Left lung (tissue), 10 donors: ENCODE data around the gene DPP8. TPM values are rescaled to one million over a fixed set of nuclear protein-coding genes. Genes with fewer than 3 reads are reported as not detected.

Experiments
- ATAC-seq: fragments of 200-7000 bp; cut with Tn5 transposase; one replicate; pipeline ENCODE4 v1.9.1; 2020; ENCODE audit warnings: moderate library complexity
- DNase-seq, 4 donors: peaks; one replicate each; pipeline ENCODE4 v3.0.0-alpha.2; 2013 to 2020
- H3K27ac ChIP-seq, 2 donors: fragments of 200-600 bp; sonication (generic) in 1 of 2; one replicate each; pipeline versions ENCODE4 v1.5.0 to v1.8.0; 2020 to 2021
- H3K27me3 ChIP-seq, 2 donors: fragments of 200-600 bp; sonication (generic) in 1 of 2; one replicate each; pipeline versions ENCODE4 v1.5.0 to v1.8.0; 2020 to 2021
- H3K36me3 ChIP-seq, 2 donors: fragments of 200-600 bp; sonication (generic) in 1 of 2; one replicate each; pipeline versions ENCODE4 v1.5.0 to v1.8.0; 2020 to 2021
- H3K4me1 ChIP-seq, 2 donors: fragments of 200-600 bp; one replicate each; pipeline ENCODE4 v1.8.0; 2021
- H3K4me3 ChIP-seq, 2 donors: fragments of 200-600 bp; sonication (generic) in 1 of 2; one replicate each; pipeline versions ENCODE4 v1.5.0 to v1.8.0; 2020 to 2021; ENCODE audit warnings: mild to moderate bottlenecking in 1 of 2
- H3K9me3 ChIP-seq, 2 donors: fragments of 200-600 bp; sonication (generic) in 1 of 2; one replicate each; pipeline versions ENCODE4 v1.5.0 to v1.8.0; 2020 to 2021
- CTCF ChIP-seq, 2 donors: fragments of 200-600 bp; sonication (generic) in 1 of 2; IDR thresholded peaks; one replicate each; pipeline versions ENCODE4 v1.5.0 to v1.8.0; 2021; ENCODE audit warnings: antibody characterized with exemption in 2 of 2
- intact Hi-C, 2 donors: fragments of 100-400 bp; cut with DNase I; formaldehyde crosslinking; loops; one replicate each; pipeline versions ENCODE4 v1.11.2 to v1.14.2; 2022
- polyA plus RNA-seq, 6 donors: library from polyadenylated mRNA; unstranded; fragments of 120-200 nt; gene quantifications; one replicate each; pipeline ENCODE4 v1.2.1, GENCODE V29; 2013; ENCODE audit not compliant: insufficient read length in 6 of 6
- total RNA-seq, 2 donors: library from RNA; stranded (reverse); fragmentation: NEBNext Ultra II Directional; extraction: Animal tissue kit (Norgen Biotek cat#: 25700); gene quantifications; one replicate each; pipeline ENCODE4 v1.2.1, GENCODE V29; 2021
- donor health status: DM: no; HTN: yes; CAD: no.
- donor health status: DM: no; HTN: no; CAD: no.

The DPP8 gene
- total and polyA plus RNA-seq, 8 donors: 30.1 to 35.0 (median 31.8) TPM

- H3K36me3 ChIP-seq: no peaks in the 10 kb centered on the region
- no peaks in the 10 kb centered on the region for H3K27me3 ChIP-seq
- H3K9me3 ChIP-seq: no peaks in the 10 kb centered on the region
- DNase-seq: no peak
- no peak overlapping the region for H3K27ac ChIP-seq
- ATAC-seq: no peak
- TF ChIP-seq CTCF (IDR thresholded peaks at IDR 0.05): no peak
- H3K4me1 ChIP-seq: no peaks in the 10 kb centered on the region
- H3K4me3 ChIP-seq: no peak overlapping the region
- intact Hi-C loops: no loop called here
These were observed 85.8 kb downstream of the DPP8 start for GRCh38 chr15:65431731-65432130.

- Histone ChIP-seq H3K27me3 (peaks cover 0 to 31% of the 10 kb centered on the region in 2 donors), H3K9me3 (no peaks in the 10 kb centered on the region), H3K36me3 (no peaks in the 10 kb centered on the region), H3K4me1 (peaks cover 6 to 9% of the 10 kb centered on the region in 2 donors), H3K27ac (no peak overlapping the region), H3K4me3 (no peak overlapping the region)
- TF ChIP-seq CTCF (IDR thresholded peaks at IDR 0.05): no peak
- no peak for ATAC-seq
- intact Hi-C loops: no loop called here
- no peak for DNase-seq
These were observed 91.2 kb downstream of the DPP8 start for GRCh38 chr15:65426216-65426853.

GRCh38 chr15:65424683-65425082 lies 92.8 kb downstream of the DPP8 start:
- Histone ChIP-seq H3K27ac (no peak overlapping the region), H3K36me3 (no peaks in the 10 kb centered on the region), H3K4me3 (no peak overlapping the region), H3K4me1 (peaks cover 11 to 14% of the 10 kb centered on the region in 2 donors), H3K9me3 (no peaks in the 10 kb centered on the region), H3K27me3 (peaks cover 0 to 48% of the 10 kb centered on the region in 2 donors)
- DNase-seq: no peak
- no peak for ATAC-seq
- intact Hi-C loops: no loop called here
- no peak for TF ChIP-seq CTCF (IDR thresholded peaks at IDR 0.05)

GRCh38 chr15:65423976-65424679 lies 93.4 kb downstream of the DPP8 start:
- Histone ChIP-seq H3K36me3 (no peaks in the 10 kb centered on the region), H3K27me3 (peaks cover 0 to 53% of the 10 kb centered on the region in 2 donors), H3K9me3 (no peaks in the 10 kb centered on the region), H3K4me3 (no peak overlapping the region), H3K27ac (no peak overlapping the region), H3K4me1 (peaks cover 11 to 14% of the 10 kb centered on the region in 2 donors)
- no peak for DNase-seq
- no peak for TF ChIP-seq CTCF (IDR thresholded peaks at IDR 0.05)
- intact Hi-C loops: no loop called here
- no peak for ATAC-seq

- H3K27ac ChIP-seq: no peak overlapping the region
- no peaks in the 10 kb centered on the region for H3K36me3 ChIP-seq
- H3K4me1 ChIP-seq: peaks cover 11 to 14% of the 10 kb centered on the region in 2 donors
- DNase-seq (no peak), ATAC-seq (no peak)
- H3K9me3 ChIP-seq: no peaks in the 10 kb centered on the region
- intact Hi-C loops: no loop called here
- no peak for TF ChIP-seq CTCF (IDR thresholded peaks at IDR 0.05)
- no peak overlapping the region for H3K4me3 ChIP-seq
- H3K27me3 ChIP-seq: peaks cover 0 to 61% of the 10 kb centered on the region in 2 donors
These were observed 94.1 kb downstream of the DPP8 start for GRCh38 chr15:65423150-65423975.
